ACC112 (cell line): ENCODE measurements around the gene SHLD1.
"Not testable (repeated sequence)": the region's sequence is repeated elsewhere in the genome, so short reads cannot be mapped to it uniquely, and the experiment has no call there.

ENCODE experiments used
- H2AFZ ChIP-seq: fragments of 200-600 bp; sonication (generic); one replicate; pipeline ENCODE4 v1.6.0; 2017; ENCODE audit warnings: antibody characterized with exemption, low read length; ENCODE audit not compliant: unreplicated experiment
- H3K27ac ChIP-seq: fragments of 200-600 bp; sonication (generic); 2 replicates; pipeline ENCODE4 v1.5.1; 2014; ENCODE audit warnings: low read depth, mild to moderate bottlenecking, antibody characterized with exemption, low read length, moderate library complexity
- H3K27me3 ChIP-seq: fragments of 200-600 bp; sonication (generic); 2 replicates; pipeline ENCODE4 v1.6.1; 2014; ENCODE audit warnings: mild to moderate bottlenecking, antibody characterized with exemption, low read length, moderate library complexity, mixed read lengths; ENCODE audit not compliant: insufficient read depth
- H3K36me3 ChIP-seq: fragments of 200-600 bp; sonication (generic); 2 replicates; pipeline ENCODE4 v1.6.1; 2016; ENCODE audit warnings: mild to moderate bottlenecking, antibody characterized with exemption, low read length, moderate library complexity, mixed read lengths; ENCODE audit not compliant: insufficient read depth
- H3K4me1 ChIP-seq: fragments of 200-600 bp; sonication (generic); one replicate; pipeline ENCODE4 v1.6.1; 2016; ENCODE audit warnings: low read length, mixed read lengths; ENCODE audit not compliant: insufficient read depth, unreplicated experiment, control insufficient read depth
- H3K4me3 ChIP-seq: fragments of 200-600 bp; sonication (generic); 2 replicates; pipeline ENCODE4 v1.5.1; 2014; ENCODE audit warnings: mild to moderate bottlenecking, low read depth, low read length
- H3K79me2 ChIP-seq: fragments of 200-600 bp; sonication (generic); one replicate; pipeline ENCODE4 v1.6.0; 2016; ENCODE audit warnings: low read length; ENCODE audit not compliant: control insufficient read depth, unreplicated experiment, insufficient read depth

Gene SHLD1

DNA sequence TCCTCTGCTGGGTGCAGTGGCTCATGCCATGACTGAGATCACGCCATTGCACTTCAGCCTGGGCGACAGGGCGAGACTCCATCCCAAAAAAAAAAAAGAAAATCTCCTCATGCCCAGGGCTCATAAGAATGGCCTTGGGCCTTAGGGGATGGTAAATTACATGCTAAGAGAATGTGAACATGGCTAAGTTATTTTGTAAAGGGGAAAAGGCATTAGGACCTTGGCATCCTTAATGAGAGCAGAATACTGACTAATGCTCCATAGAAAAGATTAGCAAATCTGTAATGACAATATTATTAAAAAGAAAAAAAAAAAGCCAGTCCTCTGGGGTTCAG, 12.6 kb upstream of the SHLD1 start:
- no peak overlapping the region for H3K4me3 ChIP-seq
- H3K27ac ChIP-seq = peak overlapping the region; percentile 46; the same call in 1 of the 2 replicates
- H2AFZ ChIP-seq = no peak overlapping the region
- no peaks in the 10 kb centered on the region for H3K79me2 ChIP-seq
- H3K27me3 ChIP-seq = no peaks in the 10 kb centered on the region
- no peaks in the 10 kb centered on the region for H3K36me3 ChIP-seq
- peaks cover 29% of the 10 kb centered on the region for H3K4me1 ChIP-seq

DNA sequence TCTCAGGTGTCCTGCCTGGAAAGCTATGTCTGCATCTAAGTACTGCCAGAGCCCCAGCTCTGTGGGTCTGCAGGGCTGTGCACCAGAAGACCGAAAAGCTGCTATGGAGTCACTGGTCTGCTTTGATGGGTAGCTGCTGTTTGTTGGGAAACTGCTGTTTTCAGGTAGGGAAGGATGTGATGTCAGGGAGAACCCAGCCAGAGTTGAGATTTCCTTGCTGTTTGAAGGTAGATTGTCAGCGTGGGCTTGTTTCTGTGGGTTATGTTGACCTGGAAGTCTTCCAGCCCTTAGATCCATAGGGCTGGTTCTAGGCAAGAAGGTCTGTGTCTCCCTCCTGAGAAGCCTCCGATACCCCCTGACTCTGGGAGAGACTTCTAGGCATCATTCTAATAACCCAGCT, 12.2 kb upstream of the SHLD1 start:
- Histone ChIP-seq H3K79me2 (no peaks in the 10 kb centered on the region), H3K4me3 (no peak overlapping the region), H3K4me1 (peaks cover 29% of the 10 kb centered on the region)

DNA sequence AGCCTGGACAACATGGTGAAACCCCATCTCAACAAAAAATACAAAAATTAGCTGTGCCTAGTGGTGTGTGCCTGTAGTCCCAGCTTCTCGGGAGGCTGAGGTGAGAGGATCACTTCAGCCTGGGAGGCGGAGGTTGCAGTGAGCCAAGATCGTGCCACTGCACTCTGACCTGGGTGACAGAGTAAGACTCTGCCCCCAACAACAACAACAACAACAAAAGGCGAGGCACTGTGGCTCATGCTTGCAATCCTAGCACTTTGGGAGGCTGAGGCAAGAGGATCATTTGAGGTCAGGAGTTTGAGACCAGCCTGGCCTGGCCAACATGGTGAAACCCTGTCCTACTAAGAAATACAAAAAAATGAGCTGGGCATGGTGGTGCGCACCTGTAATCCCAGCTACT, 9.6 kb upstream of the SHLD1 start:
- H2AFZ ChIP-seq, H3K27me3 ChIP-seq, H3K4me3 ChIP-seq, H3K36me3 ChIP-seq, H3K79me2 ChIP-seq, H3K27ac ChIP-seq: not testable (repeated sequence)
- peaks cover 21% of the 10 kb centered on the region for H3K4me1 ChIP-seq

More for the DNA sequence above, 12.2 kb upstream of the SHLD1 start:
- no peaks in the 10 kb centered on the region for H3K27me3 ChIP-seq
- no peak overlapping the region for H2AFZ ChIP-seq
- no peaks in the 10 kb centered on the region for H3K36me3 ChIP-seq
- H3K27ac ChIP-seq = peak overlapping the region; percentile 46; the same call in 1 of the 2 replicates

GRCh38 chr20:5741089-5741488, 9.1 kb upstream of the SHLD1 start:
- H3K4me3 ChIP-seq = no peak overlapping the region
- H3K79me2 ChIP-seq = no peaks in the 10 kb centered on the region
- H2AFZ ChIP-seq = no peak overlapping the region
- H3K4me1 ChIP-seq = peaks cover 21% of the 10 kb centered on the region
- H3K27ac ChIP-seq = no peak overlapping the region
- no peaks in the 10 kb centered on the region for H3K36me3 ChIP-seq
- no peaks in the 10 kb centered on the region for H3K27me3 ChIP-seq

DNA sequence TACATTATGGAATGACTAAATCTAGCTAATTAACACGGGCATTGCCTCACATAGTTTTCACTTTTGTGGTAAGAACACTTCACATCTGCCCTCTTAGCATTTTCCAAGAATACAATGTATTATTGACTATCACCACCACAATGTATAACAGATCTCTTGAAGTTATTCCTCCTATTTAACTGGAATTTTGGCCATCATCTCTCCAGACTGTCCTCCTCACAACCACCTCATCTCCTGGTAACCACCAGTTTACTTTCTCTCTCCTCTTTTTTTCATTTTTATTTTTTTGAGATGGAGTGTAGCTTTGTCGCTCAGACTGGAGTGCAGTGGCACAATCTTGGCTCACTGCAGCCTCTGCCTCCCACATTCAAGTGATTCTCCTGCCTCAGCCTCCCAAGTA, 8.2 kb upstream of the SHLD1 start:
- Histone ChIP-seq H3K4me3 (no peak overlapping the region), H3K27ac (no peak overlapping the region), H3K79me2 (no peaks in the 10 kb centered on the region), H3K4me1 (peaks cover 19% of the 10 kb centered on the region), H3K27me3 (no peaks in the 10 kb centered on the region), H2AFZ (no peak overlapping the region), H3K36me3 (no peaks in the 10 kb centered on the region)

DNA sequence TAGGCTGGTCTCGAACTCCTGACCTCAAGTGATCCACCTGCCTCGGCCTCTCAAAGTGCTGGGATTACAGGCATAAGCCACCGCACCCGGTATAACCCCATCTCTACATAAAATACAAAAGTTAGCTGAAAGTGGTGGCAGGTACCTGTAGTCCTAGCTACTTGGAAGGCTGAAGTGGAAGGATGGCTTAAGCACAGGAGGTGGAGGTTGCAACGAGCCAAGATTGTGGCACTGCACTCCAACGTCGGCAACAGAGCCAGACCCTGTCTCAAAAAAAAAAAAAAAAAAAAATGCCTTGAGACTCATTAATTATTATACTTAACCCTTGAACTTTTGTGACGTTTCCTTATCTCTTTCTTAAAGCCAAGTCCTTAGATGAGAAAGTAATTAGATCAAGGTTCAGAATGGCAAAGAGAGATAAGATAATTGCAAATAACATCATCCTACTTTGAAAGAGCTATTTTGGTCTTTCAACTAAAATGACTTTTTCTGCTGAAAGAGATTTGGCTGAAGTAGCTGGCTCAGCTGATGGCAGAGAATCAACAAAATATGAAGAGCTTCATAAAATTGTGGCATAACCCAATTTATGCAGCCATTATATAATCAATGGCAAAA, 4.7 kb upstream of the SHLD1 start:
- Histone ChIP-seq H3K4me1 (peaks cover 6% of the 10 kb centered on the region), H3K27me3 (no peaks in the 10 kb centered on the region), H2AFZ (no peak overlapping the region), H3K4me3 (no peak overlapping the region), H3K79me2 (no peaks in the 10 kb centered on the region), H3K36me3 (no peaks in the 10 kb centered on the region), H3K27ac (no peak overlapping the region)

DNA sequence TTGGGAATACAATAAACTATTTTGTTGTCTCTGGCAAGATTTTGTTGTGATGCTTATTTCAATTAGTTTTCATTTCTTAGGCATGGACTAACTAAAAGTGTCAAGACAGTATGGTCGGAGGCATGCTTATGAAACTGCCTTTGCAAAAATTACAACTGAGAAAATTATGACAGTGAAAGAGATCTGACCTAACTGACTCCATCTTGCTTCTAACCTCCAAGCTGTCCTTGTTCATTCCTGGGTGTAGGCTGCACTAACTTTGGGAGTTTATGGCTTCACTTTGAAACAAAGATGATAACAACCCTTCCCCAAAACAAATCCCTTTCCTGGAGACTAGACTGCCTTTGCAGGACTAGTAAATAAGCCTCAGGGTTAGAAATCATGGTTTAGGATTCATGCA, 4.1 kb upstream of the SHLD1 start:
- H3K27ac ChIP-seq = no peak overlapping the region
- no peak overlapping the region for H2AFZ ChIP-seq
- H3K4me1 ChIP-seq = peaks cover 5% of the 10 kb centered on the region
- H3K4me3 ChIP-seq = no peak overlapping the region
- H3K27me3 ChIP-seq = no peaks in the 10 kb centered on the region
- no peaks in the 10 kb centered on the region for H3K36me3 ChIP-seq
- H3K79me2 ChIP-seq = no peaks in the 10 kb centered on the region

DNA sequence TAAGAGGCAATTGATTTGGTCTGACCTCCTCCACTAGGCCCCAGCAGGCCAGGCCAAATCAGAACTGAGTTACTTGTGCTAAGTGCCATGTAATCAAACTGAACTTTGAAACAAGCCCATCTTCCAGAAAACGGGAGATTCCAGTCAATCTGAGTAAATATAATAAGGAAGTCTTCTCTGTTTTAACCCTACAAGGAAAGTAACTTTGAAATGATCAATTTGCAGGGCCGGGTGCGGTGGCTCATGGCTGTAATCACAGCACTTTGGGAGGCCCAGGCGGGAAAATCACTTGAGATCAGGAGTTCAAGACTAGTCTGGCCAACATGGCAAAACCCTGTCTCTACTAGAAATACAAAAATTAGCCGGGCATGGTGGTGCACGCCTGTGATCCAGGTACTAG, 2.0 kb upstream of the SHLD1 start:
- H2AFZ ChIP-seq = no peak overlapping the region
- H3K79me2 ChIP-seq = no peaks in the 10 kb centered on the region
- no peaks in the 10 kb centered on the region for H3K36me3 ChIP-seq
- no peak overlapping the region for H3K27ac ChIP-seq
- H3K4me1 ChIP-seq = no peaks in the 10 kb centered on the region
- H3K4me3 ChIP-seq = no peak overlapping the region
- no peaks in the 10 kb centered on the region for H3K27me3 ChIP-seq

- H3K27ac ChIP-seq, H3K79me2 ChIP-seq, H3K36me3 ChIP-seq, H3K27me3 ChIP-seq, H3K4me1 ChIP-seq: not testable (repeated sequence)
- Histone ChIP-seq H2AFZ (peak overlapping the region; percentile 26), H3K4me3 (0 out of 2 replicates have a peak overlapping the region, but pooled peaks have one; percentile 76)
Measured at GRCh38 chr20:5749512-5749951, 669 bp upstream of the SHLD1 start.

- no peak overlapping the region; the same call in 1 of the 2 replicates for H3K4me3 ChIP-seq
- no peak overlapping the region for H2AFZ ChIP-seq
- H3K27ac ChIP-seq = no peak overlapping the region
- H3K36me3 ChIP-seq = no peaks in the 10 kb centered on the region
- H3K79me2 ChIP-seq = no peaks in the 10 kb centered on the region
- no peaks in the 10 kb centered on the region for H3K4me1 ChIP-seq
- H3K27me3 ChIP-seq = no peaks in the 10 kb centered on the region
Measured at GRCh38 chr20:5751856-5752255, 1.7 kb downstream of the SHLD1 start.

DNA sequence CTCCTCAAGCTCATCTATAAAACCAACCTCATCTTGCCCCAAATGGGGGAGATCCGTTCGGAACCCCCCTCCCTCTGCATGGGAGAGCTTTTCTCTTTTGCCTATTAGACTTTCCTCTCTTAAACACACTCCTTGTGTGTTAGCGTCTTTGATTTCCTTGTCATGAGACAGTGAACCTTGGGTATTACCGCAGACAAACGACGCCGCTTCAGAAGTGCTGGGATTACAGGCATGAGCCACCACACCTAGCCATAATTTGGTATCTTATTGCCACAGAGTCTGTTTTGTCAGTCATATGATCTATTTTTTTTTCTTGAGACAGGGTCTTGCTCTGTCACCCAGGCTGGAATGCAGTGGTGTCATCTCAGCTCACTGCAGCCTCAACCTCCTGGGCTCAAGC, 3.6 kb downstream of the SHLD1 start:
- H3K27me3 ChIP-seq = no peaks in the 10 kb centered on the region
- no peaks in the 10 kb centered on the region for H3K79me2 ChIP-seq
- no peak overlapping the region for H3K4me3 ChIP-seq
- H2AFZ ChIP-seq = no peak overlapping the region
- H3K27ac ChIP-seq = no peak overlapping the region
- no peaks in the 10 kb centered on the region for H3K36me3 ChIP-seq
- H3K4me1 ChIP-seq = no peaks in the 10 kb centered on the region
